Measurements from ENCODE around the gene TTC6.

TTC6 gene

GRCh38 chr14:37618498-37619028, 23.1 kb downstream of the TTC6 start:
- Mint-ChIP-seq H3K4me1 (ENCODE audit: low read depth) (no peaks in the 10 kb centered on the region), H3K27ac (no peak overlapping the region)

DNA sequence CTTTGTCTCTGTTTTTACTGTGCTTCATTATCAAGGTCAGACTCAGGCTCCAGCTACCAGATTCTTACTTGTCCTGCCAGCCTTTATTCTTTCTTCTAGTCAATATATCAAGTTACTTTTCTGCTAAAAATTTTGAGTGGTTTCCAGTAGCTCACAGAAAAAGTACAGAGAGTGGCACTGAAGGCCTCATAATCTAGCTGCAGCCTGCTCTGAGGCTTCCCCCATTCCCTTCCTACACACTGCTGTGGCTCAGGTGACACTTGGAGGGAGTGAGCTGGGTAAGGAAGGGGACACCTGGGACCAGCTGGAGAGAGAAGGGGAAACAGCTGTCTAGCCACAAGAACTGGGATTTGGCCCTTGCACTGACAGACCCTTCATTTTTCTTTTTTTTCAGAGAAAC, 25.4 kb downstream of the TTC6 start:
- Mint-ChIP-seq H3K36me3 (ENCODE audit: low read depth) (peaks cover 2% of the 10 kb centered on the region), H3K4me3 (no peak overlapping the region), H3K27me3 (peaks cover 39% of the 10 kb centered on the region), H3K4me1 (ENCODE audit: low read depth) (no peaks in the 10 kb centered on the region), H3K27ac (no peak overlapping the region), H3K9me3 (peaks cover 18% of the 10 kb centered on the region)
- DNase-seq = no peak

More at GRCh38 chr14:37618498-37619028, 23.1 kb downstream of the TTC6 start:
- H3K4me3 Mint-ChIP-seq = no peak overlapping the region
- peaks cover 3% of the 10 kb centered on the region for H3K36me3 Mint-ChIP-seq (ENCODE audit: low read depth)
- peaks cover 33% of the 10 kb centered on the region for H3K27me3 Mint-ChIP-seq
- H3K9me3 Mint-ChIP-seq = peaks cover 26% of the 10 kb centered on the region
- DNase-seq = no peak

DNA sequence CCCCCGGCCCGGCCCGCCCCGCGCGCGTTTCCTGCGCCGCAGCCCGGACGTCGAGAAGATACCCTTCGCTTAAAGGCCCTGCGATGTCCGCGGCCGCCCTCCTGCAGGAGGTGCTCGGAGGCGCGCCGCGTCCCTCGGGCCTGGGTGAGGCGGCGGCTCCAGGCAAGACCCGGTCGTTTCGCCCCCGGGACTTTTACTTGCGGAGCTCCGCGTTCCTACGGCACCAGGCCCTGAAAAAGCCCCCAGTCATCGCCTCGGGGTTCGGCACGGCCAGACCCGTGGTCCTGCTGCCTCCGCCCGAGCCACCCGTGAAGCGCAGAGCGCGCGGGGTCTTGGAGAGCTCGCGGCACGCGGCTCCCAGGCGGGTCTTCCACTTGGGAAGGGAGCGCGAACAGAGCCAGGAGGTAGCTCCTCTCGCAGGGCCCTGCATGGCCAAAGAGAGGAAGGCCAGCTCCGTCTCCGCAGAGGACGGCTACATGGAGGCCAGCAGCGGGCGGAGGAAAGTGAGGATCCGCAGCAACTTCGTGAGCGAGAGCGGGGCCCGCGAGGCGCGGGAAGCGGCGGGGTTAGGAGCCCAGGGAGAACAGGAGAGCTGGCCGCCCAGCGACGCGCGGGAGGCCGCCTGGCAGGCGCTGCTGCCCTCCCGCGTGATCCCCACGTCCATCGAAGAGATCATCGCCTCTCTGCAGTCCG, 26.9 kb downstream of the TTC6 start:
- peaks cover 39% of the 10 kb centered on the region for H3K27me3 Mint-ChIP-seq
- no peak for DNase-seq
- no peaks in the 10 kb centered on the region for H3K4me1 Mint-ChIP-seq (ENCODE audit: low read depth)
- H3K36me3 Mint-ChIP-seq (ENCODE audit: low read depth) = no peaks in the 10 kb centered on the region
- H3K4me3 Mint-ChIP-seq = no peak overlapping the region
- no peak overlapping the region for H3K27ac Mint-ChIP-seq
- H3K9me3 Mint-ChIP-seq = peaks cover 12% of the 10 kb centered on the region

GRCh38 chr14:37623426-37623951, 28.1 kb downstream of the TTC6 start:
- no peaks in the 10 kb centered on the region for H3K4me1 Mint-ChIP-seq (ENCODE audit: low read depth)
- H3K9me3 Mint-ChIP-seq = peaks cover 6% of the 10 kb centered on the region
- no peak overlapping the region for H3K27ac Mint-ChIP-seq
- H3K36me3 Mint-ChIP-seq (ENCODE audit: low read depth) = no peaks in the 10 kb centered on the region
- DNase-seq = no peak
- H3K27me3 Mint-ChIP-seq = peaks cover 39% of the 10 kb centered on the region
- H3K4me3 Mint-ChIP-seq = no peak overlapping the region

DNA sequence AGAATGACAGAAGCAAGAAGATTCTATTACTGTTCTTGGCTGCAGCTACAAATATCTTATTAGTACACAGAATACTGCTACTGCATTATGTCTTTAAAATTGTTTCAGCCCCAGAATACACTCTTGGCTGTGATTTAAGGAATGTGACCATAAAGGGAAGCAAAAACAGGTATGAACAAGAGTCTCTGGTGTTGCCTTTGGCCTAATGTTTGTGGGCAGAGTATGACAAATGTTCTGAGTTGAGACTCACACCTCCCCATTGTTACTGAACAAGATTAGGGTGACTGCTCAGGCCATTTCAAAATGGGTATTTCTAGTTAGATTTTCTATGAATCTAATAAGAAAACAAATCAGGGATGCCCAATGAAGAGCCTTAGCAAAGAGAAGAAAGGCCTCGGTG, 28.5 kb downstream of the TTC6 start:
- DNase-seq = no peak
- no peaks in the 10 kb centered on the region for H3K4me1 Mint-ChIP-seq (ENCODE audit: low read depth)
- no peak overlapping the region for H3K27ac Mint-ChIP-seq
- no peaks in the 10 kb centered on the region for H3K36me3 Mint-ChIP-seq (ENCODE audit: low read depth)
- peaks cover 39% of the 10 kb centered on the region for H3K27me3 Mint-ChIP-seq
- peaks cover 2% of the 10 kb centered on the region for H3K9me3 Mint-ChIP-seq
- no peak overlapping the region for H3K4me3 Mint-ChIP-seq

DNA sequence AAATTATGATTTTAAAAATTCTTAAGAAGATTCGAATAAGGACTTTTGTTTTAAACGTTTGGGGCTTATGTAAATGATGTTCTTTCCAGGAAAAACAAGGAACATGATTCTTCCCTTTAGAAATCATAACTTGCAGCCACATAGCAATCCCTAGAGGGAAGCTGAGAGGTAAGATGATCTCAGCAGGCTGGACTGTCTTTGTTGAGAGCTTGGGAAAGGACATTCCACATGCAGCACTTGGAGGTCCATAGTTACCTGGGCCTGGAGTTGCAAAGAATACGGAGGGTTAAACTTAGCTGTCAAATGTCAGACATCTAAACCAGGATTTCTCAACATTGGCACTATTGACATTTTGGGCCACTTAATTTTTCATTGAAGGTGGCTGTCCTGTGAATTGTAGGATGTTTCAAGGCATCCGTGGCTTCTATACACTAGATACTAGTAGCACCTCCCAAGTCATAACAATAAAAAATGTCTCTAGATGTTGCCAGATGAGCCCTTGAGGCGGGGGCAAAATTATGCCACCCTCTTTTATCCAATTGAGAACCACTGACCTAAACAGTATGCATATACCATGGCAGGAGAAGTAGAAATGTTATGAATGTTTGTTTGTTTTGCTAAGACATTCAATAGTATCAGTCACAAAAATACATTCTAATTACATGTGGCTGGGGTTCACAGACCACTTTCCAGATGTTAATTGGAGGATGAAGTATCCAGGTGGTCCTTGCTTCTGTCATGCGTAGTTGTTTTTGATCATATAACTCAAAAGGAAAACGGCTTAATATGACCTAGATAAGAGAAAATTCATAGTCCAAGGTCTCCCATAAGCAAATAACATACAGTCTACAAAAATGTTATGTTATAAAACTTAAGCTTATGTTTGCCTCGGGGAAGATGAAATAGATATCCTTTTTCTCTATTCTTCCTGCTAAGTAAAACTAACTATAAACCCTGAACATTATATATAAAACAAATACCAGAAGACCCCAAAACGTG, 30.5 kb downstream of the TTC6 start:
- H3K27ac Mint-ChIP-seq = no peak overlapping the region
- H3K4me3 Mint-ChIP-seq = no peak overlapping the region
- H3K27me3 Mint-ChIP-seq = peaks cover 31% of the 10 kb centered on the region

GRCh38 chr14:37637341-37637740, 41.9 kb downstream of the TTC6 start:
- Mint-ChIP-seq H3K4me3 (no peak overlapping the region), H3K27ac (no peak overlapping the region), H3K9me3 (peaks cover 2% of the 10 kb centered on the region), H3K36me3 (ENCODE audit: low read depth) (no peaks in the 10 kb centered on the region), H3K27me3 (no peaks in the 10 kb centered on the region), H3K4me1 (ENCODE audit: low read depth) (no peaks in the 10 kb centered on the region)
- DNase-seq = no peak

More for the DNA sequence above, 30.5 kb downstream of the TTC6 start:
- Mint-ChIP-seq H3K9me3 (peaks cover 10% of the 10 kb centered on the region), H3K4me1 (ENCODE audit: low read depth) (no peaks in the 10 kb centered on the region), H3K36me3 (ENCODE audit: low read depth) (no peaks in the 10 kb centered on the region)
- no peak for DNase-seq

- no peaks in the 10 kb centered on the region for H3K27me3 Mint-ChIP-seq
- no peak for DNase-seq
- no peaks in the 10 kb centered on the region for H3K4me1 Mint-ChIP-seq (ENCODE audit: low read depth)
- H3K4me3 Mint-ChIP-seq = no peak overlapping the region
- H3K36me3 Mint-ChIP-seq (ENCODE audit: low read depth) = no peaks in the 10 kb centered on the region
- peaks cover 2% of the 10 kb centered on the region for H3K9me3 Mint-ChIP-seq
- H3K27ac Mint-ChIP-seq = no peak overlapping the region
These were observed 43.2 kb downstream of the TTC6 start for GRCh38 chr14:37638599-37638998.

DNA sequence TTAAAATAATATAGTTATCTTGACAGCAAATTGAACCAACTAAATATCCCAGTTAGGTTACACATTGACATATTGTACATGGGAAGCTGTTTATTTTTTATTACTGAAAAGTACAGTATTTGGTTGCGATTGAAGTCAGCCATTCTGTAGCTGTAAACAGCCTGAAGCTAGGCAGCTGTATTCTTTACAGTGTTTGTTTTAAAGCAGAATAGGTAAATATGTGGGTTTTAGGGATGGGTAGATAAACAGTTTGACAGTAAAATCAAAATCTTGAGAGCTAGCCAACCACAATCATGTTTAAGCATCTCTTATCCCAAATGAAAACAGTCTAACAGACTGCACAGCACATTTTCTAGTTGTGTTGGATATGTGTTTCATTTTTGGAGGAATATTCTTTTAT, 45.7 kb downstream of the TTC6 start:
- peaks cover 4% of the 10 kb centered on the region for H3K9me3 Mint-ChIP-seq
- no peak overlapping the region for H3K4me3 Mint-ChIP-seq
- no peaks in the 10 kb centered on the region for H3K27me3 Mint-ChIP-seq
- H3K36me3 Mint-ChIP-seq (ENCODE audit: low read depth) = no peaks in the 10 kb centered on the region
- DNase-seq = no peak
- H3K4me1 Mint-ChIP-seq (ENCODE audit: low read depth) = no peaks in the 10 kb centered on the region
- H3K27ac Mint-ChIP-seq = no peak overlapping the region

GRCh38 chr14:37642125-37642524, 46.7 kb downstream of the TTC6 start:
- no peak overlapping the region for H3K4me3 Mint-ChIP-seq
- no peak for DNase-seq
- no peaks in the 10 kb centered on the region for H3K36me3 Mint-ChIP-seq (ENCODE audit: low read depth)
- H3K9me3 Mint-ChIP-seq = peaks cover 4% of the 10 kb centered on the region
- H3K27me3 Mint-ChIP-seq = no peaks in the 10 kb centered on the region
- H3K27ac Mint-ChIP-seq = no peak overlapping the region
- no peaks in the 10 kb centered on the region for H3K4me1 Mint-ChIP-seq (ENCODE audit: low read depth)

DNA sequence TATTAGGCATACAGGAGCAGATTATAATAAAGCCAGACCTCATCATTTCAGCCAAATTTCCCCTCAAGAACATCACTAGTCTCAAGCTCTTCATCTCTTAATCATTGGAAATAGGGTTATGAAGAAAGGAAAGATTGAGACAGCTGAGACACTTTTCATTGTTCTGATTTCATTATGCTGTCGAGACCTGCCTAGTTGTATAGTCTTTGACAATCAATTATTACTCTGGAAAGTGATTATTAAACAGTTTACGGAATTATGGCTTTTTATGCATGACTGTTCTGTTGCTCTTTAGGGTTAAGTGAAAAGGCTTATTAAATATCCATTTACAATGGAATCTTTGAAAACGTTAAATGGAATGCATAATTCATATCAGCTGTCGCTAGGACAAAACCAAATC, 48.3 kb downstream of the TTC6 start:
- H3K36me3 Mint-ChIP-seq (ENCODE audit: low read depth) = no peaks in the 10 kb centered on the region
- DNase-seq = no peak
- H3K27ac Mint-ChIP-seq = no peak overlapping the region
- no peaks in the 10 kb centered on the region for H3K27me3 Mint-ChIP-seq
- H3K4me3 Mint-ChIP-seq = no peak overlapping the region
- H3K4me1 Mint-ChIP-seq (ENCODE audit: low read depth) = no peaks in the 10 kb centered on the region
- peaks cover 4% of the 10 kb centered on the region for H3K9me3 Mint-ChIP-seq
